Fibroblast of villous mesenchyme (primary cell): ENCODE measurements around the gene PCYT2. TPM values are rescaled to one million over a fixed set of nuclear protein-coding genes. Genes with fewer than 3 reads are reported as not detected.
A peak's percentile ranks its signal among the peaks of the same experiment; 100 is the strongest.

Experiments used
- DNase-seq: peaks from one replicate; pipeline ENCODE4 v3.0.0-alpha.2; 2010; ENCODE audit warnings: low read depth
- H3K4me3 ChIP-seq: 2 replicates; pipeline ENCODE4 v1.5.1; 2011; ENCODE audit warnings: low read depth, mild to moderate bottlenecking, low read length
- CTCF ChIP-seq: IDR thresholded peaks from 2 replicates; pipeline ENCODE4 v1.5.1; 2012; ENCODE audit warnings: low read depth, mild to moderate bottlenecking, low read length; ENCODE audit not compliant: insufficient read depth
- total RNA-seq: library from RNA; depleted of rRNA; stranded (reverse); fragments of >200 nt; gene quantifications from 2 replicates; pipeline ENCODE4 v1.2.3, GENCODE V29; 2012

The PCYT2 gene
- total RNA-seq, 1 donor = 70.8 TPM

- peak overlapping the region; percentile 84 for H3K4me3 ChIP-seq
- DNase-seq = no peak
- no peak for TF ChIP-seq CTCF
These were observed 20.0 kb downstream of the PCYT2 start for GRCh38 chr17:81891303-81891552.

- peak; percentile 19 for DNase-seq
- peak; percentile 12 for TF ChIP-seq CTCF
- H3K4me3 ChIP-seq = peak overlapping the region; percentile 84
These were observed 20.5 kb downstream of the PCYT2 start for GRCh38 chr17:81890447-81891302.

GRCh38 chr17:81889602-81890001 is 21.6 kb downstream of the PCYT2 start:
- no peak for TF ChIP-seq CTCF
- H3K4me3 ChIP-seq = peak overlapping the region; percentile 9
- no peak for DNase-seq

GRCh38 chr17:81888988-81889595 is 22.1 kb downstream of the PCYT2 start:
- H3K4me3 ChIP-seq = no peak overlapping the region
- DNase-seq = no peak
- TF ChIP-seq CTCF = no peak

- no peak for TF ChIP-seq CTCF
- no peak for DNase-seq
- no peak overlapping the region for H3K4me3 ChIP-seq
These were observed 22.9 kb downstream of the PCYT2 start for GRCh38 chr17:81888105-81888987.

- H3K4me3 ChIP-seq = no peak overlapping the region
- TF ChIP-seq CTCF = no peak
- DNase-seq = no peak
These were observed 25.2 kb downstream of the PCYT2 start for GRCh38 chr17:81885869-81886548.
